SW 1271 (cell line): ENCODE measurements around the gene IL17B.

ENCODE experiments used
- DNase-seq, 2 experiments: peaks; one replicate each; lab custom pipeline; 2025; lab: John Stamatoyannopoulos, UW

Gene IL17B, protein sequence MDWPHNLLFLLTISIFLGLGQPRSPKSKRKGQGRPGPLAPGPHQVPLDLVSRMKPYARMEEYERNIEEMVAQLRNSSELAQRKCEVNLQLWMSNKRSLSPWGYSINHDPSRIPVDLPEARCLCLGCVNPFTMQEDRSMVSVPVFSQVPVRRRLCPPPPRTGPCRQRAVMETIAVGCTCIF

DNA sequence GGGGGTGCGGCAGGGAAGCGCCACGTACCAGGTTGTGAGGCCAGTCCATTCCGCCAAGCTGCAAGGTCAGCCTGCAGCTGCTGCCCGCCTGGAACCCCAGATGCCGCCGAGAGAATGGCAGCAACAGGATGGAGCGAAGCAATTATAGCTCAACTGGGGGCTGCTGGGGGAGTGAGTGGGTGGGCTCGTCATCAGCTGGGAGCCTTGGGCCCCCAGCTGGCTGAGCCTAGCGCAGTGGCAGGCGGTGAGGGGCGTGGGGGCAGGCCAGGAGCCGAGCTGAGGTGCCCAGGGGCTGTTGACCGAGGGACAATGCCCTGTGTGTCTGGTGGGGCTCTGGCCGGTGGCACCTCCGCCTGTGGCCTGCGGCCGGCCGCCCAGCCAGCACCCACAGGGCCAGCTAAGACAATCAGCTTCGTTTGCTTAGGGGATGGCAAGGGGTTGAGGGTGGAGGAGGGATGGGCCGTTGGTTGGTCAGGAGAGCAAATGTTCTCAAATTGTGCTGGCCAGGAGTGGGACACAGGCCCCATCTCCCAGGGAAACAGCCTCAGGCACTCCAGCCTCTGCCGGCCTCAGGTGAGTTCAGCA lies at the start of gene IL17B:
TSS of gene IL17B (minus strand) at position 116 of the 585 bp plus-strand sequence. CDS start at position 49, 67 bp downstream.
- no peak for DNase-seq

DNA sequence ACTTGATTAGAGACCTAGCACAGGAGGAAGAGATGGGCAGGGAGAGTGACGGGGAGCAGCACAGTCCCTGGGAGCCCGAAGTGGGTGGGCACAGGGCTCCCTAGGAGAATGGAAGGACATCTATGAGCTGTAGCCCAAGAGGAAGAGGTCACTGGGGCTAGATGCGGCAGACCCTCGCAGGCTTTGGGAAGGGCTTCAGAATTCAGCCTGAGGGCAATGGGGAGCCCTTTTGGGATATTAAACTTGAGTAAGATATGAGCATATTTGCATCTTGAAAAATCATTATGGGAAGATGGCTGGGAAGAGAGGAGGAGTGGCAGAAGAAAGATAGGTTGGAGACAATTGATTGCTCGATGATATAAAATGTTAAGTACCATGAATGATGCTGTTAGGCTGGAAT lies 48.9 kb upstream of the IL17B start:
- DNase-seq: no peak

DNA sequence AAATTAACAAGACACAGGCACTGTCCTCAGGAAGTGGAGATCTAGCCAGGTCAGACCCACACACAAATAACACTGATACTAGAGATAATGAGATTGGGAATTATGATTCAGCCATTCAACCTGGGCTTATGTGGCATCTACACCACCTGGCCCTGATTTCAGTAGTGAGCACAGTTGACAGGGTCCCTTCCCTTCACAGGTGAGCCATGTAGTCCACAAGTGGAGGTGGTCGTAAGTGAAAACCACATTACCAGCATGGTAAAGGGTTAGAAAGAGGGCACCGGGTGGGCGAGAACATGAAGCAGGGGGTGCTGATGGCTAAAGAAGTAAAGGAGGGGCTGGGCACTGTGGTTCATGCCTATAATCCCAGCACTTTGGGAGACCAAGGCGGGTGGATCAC lies 48.3 kb upstream of the IL17B start:
- DNase-seq: no peak

DNA sequence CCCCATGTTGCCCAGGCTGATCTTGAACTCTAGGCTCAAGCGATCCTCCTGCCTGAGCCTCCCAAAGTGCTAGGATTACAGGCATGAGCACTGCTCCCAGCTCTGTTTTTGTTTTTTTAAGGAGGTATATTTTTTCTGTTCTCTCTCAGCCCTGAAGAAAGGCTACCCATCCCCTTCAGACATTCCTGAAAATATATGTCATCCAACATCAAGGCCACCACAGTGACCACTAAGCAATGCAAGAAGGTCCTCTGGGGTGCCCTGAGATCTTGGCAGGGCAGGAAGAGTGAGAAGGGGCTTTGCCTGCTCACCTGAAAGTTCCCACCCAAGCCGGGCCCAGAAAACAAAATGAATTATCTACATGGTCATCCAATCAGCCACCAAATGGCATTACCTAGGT lies 47.8 kb upstream of the IL17B start:
- no peak for DNase-seq

DNA sequence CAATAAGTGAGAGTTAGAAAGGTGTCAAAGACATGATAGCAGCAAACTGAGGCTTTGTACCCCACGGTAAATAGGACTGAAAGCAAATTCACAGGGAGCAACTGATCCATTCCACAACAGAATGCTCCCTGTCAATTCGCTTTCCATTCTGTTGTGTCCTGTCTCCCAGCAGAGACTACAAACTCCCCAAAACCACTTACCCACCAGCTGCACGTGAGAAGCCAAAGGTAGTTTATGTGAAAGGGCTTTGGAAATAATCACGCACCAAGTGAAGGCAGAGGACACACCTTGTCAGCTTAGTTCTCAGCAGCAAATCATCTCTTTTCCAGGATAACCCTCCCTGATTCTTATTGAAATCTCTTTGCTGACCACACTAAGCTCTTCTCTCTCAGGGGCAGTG lies 46.6 kb upstream of the IL17B start:
- no peak for DNase-seq

DNA sequence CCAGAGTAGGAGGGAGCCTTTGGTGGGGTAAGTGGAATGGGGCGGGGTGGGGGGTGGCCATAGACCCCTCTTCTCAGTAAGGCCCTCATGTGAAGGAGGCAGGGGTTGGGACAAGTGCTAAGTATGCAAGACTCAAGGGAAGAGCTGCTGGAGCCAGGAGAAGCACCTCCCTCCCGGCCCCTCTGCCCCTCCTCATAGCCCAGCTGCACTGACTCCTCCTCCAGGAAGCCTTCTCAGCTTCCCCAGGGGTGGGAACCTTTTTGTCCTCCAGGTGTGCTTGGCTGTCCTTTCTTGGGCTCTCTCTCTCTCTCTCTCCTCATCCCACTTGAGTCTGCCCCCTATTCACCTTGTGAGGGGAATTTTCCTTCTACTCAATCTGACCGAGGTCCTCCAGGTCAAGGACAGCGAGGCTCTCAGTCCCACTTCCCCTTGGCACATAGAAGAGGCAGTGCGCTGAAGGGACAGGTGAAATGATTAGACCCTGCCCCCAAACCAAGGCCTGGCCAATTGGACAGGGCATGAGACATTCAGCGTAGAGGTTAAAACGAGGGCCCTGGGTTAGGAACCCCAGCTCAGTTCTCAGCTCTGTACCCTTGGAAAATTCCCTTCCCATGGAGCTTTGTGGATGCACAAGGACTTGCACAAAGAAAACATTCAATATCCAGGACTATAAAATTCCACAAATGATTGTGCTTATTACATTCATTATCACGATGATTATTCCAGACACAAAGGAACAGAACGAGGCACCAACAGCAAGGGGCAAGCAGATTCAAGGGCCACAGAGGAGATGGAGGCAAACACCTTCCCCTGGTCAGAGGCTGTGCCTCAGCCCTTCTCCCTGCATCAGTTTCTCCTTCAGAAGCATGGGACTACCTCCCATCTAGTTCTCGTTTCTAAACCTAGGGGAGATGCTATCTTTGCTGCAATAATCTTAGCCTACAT lies 45.6 kb upstream of the IL17B start:
- DNase-seq: no peak

DNA sequence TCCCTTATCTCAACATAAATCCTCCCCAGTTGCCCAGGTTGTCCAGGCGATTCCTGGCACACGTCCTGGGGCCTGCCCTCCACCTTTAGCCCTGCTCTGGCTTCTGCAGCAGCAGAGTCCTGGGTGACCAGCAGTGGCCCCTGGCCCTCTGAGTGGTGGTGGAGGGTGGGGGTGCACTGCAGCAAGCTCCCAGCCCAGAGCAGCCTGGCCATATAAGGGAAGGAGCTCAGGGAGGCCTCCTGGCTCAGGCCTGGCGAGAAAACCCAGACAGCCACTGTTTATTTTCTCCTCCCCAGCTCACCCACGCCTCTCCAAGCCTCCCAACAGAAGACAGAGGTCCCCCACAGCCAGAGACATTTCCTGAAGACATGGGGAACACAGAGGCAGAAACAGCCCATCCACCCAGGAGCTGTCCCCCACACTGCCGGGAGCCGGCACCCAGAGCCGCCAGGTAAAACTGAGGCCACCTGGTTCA lies 44.7 kb upstream of the IL17B start:
- DNase-seq: no peak

DNA sequence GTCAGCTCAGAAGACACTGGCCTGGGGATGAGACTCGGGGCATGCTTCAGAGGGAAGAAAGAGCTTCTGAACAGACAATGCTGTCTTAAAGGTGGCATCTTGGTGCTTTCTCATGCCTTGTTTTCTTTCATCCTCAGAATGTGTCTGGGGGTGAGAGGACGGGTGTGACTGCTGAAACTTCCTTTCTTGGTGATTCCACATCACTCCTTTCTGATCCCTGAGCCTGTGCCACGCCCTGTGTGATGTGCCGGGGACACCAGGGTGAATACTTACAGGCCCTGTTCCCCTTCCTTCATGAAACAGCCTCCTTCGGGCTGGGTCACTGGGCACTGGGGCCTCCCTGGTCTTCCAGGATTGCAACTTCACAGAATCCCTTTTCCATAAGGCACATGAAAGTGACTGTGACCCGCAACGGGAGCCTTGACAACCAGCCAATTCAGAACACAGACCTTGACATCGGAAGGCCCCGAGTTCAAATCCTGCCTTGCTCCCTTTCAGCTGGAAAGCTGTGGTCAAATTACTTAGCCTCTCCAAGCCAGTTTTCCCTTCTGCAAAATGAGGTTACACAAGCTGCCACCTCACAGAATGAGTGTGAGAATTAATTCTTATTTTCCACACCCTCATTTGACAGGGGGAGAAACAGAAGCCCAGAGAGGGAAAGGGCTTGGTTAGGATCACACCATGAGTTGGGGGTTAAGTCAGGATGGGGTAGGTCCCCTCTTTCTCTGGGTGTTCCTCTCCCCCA lies 44.1 kb upstream of the IL17B start:
- DNase-seq: no peak

DNA sequence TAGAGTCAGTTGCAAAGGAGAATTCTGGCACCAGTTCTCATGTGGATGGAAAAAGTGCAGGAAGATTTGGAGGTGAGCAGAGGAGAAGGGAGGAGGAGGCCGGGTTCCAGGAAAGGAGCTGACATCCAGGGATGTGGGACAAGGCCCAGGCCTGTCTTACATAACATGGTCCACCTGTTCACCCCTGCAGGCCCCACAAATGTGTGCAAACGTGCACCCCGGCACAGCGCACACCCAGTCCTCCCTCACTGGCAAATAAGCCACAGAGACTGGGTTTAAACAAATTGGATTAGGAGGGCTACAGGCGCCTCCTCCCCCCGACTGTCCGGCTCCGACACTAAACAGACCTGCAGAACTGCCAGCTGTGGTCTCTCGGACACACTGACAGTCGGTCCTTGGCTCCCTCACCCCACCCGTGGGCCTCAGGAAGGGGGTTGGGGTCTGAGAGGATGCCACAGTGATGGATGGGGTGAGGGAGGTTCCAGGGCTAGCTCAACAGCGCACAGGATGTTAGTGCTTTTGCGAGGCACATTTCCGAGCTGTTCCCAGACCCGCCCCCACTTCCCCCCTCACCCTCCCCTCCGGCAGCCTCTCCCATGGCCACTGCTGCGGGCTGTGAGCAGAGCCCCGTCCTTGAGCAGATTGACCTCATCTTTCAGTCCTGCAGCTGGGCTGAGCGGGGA lies 43.4 kb upstream of the IL17B start:
- DNase-seq: no peak

DNA sequence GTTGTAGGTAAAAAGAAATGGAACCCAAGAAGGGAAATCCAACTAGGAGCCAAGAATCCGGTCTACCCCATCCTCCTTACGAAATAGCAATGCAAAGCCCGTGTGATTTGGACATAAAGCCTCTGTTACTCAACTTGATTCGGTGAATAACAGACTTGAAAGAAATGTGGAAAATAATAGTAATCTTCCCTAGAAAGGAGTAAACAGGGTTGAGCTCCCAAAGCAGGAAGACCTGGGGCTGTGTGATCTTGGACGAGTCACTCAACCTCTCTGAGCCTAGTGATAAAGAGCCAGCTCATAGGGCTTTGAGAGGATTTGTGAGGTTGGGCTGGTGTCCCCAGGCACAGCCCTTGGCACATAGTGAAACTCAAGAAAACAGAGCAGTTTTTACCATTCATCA lies 42.7 kb upstream of the IL17B start:
- no peak for DNase-seq

DNA sequence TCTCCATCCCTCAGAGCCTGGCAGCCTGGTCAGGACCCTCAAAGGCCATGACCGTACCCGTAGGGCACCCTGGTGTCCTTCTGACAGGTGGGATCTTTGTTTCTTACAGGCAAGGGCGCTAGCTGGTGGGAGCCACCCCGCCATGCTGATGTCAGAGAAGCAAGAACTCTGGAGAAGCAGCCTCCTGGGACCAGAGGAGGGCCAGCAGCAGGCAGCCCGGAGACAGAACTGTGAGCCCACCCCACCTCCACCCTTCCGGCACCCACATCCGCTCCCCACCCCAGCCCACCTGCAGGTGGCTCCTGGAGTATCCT lies 42.2 kb upstream of the IL17B start:
- no peak for DNase-seq

DNA sequence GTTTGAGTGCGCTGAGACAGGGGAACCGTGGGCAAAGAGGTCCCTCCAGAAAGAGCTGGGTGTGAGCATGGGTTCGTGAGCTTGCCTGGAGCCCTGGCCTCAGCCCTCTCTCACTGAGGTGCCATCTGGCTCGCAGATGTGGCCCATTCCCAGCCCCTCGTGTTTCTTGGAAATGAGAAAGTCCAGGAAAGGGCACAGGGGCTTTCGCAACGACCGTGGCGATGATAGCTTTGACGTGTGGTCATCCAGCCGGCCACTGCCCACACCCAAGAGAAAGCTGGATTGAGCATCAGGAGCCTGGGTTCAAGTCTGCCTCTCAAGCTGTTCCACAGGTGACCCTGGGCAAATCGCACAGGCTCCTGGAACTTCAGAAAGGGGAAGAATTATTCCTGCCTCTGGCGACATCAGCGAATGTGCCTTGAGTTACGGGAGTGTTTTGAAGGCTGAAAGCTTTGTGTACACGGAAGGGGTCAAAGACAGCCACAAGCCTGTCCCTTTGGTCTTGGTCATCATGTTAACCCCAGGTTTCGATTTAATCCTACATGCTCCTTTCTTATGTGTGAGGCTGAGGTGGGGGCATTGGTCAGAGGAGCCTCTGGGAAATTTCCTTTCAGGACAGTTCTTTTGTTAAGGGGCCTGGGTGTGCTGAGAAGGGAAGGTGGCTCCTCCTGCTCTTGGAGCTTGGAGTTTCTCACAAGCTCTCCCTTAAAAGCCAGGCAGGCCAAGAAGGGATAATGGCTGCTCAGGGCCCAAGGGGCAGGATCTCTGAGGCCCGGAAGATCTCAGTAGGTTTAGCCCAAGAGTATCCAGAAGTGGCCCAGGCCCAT lies 41.7 kb upstream of the IL17B start:
- DNase-seq: no peak

DNA sequence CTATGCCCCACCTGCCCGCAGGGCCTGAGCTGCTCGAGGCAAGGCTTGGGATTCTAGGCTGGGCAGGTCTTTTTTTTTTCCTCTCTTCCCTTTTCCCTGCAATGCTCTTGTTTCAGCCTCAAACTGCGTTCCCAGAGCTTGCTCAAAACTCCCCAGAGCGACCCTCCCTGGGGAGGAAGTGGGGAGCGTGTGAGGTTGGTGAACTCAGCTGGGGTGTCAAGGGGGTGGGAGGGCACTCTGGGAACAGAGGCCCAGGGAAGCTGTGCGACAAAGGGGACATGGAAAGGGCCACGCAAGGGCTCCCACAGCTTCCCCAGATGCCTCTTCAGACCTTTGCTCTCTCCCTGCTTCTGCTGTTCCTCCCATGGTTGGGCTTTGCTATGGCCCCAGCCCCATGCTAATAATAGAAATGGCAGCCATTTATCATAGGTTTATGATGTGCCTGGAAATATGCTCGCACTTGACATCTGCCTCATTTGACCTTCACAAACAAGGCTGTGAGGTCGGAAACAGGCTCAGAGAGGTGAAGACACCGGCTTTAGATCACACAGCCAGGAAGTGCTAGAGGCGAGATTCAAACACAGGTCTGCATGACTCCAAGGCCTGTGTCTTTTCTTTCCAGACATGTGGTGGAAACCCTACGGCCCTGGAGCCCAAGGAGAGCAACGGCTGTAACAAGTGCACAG lies 40.9 kb upstream of the IL17B start:
- no peak for DNase-seq

DNA sequence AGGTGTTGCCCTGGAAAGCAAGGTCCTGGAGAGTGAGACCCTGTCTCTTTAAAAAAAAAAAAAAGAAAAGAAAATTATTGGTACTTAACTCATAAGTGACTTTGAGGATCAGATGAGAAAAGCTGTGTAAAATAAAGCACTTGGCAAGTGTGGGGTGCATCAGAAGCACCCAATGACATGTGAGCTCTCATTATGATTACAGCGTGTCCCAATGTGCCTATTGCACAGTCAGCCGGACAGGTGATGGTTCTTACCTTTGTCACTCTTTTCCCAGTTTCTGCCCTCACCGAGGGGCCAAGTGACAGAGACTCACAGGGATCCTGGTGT lies 40.4 kb upstream of the IL17B start:
- no peak for DNase-seq

DNA sequence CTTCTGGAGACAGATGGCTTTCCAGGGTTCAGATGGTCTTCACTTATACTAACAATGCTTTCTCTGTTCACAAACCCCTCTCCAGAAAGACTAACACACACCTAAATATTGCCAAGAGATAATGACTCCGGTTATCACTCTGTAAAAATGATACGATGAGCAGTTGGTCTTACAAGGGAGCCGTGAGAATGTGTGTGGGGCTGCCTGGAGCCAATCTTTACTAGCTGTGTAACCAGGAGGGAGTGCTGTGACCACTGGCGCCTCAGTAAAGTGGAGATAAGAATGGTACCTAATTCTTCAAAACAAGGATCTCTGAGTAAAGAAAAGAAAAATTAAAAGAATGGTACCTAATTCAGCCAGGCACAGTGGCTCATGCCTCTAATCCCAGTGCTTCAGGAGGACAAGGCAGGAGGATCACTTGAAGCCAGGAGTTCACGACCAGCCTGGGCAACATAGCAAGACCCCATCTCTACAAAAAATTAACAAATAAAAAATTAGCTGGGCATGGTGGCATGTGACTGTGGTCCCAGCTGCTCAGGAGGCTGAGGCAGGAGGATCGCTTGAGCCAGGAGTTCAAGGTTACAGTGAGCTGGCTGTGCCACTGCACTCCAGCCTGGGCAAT lies 39.9 kb upstream of the IL17B start:
- DNase-seq: no peak

DNA sequence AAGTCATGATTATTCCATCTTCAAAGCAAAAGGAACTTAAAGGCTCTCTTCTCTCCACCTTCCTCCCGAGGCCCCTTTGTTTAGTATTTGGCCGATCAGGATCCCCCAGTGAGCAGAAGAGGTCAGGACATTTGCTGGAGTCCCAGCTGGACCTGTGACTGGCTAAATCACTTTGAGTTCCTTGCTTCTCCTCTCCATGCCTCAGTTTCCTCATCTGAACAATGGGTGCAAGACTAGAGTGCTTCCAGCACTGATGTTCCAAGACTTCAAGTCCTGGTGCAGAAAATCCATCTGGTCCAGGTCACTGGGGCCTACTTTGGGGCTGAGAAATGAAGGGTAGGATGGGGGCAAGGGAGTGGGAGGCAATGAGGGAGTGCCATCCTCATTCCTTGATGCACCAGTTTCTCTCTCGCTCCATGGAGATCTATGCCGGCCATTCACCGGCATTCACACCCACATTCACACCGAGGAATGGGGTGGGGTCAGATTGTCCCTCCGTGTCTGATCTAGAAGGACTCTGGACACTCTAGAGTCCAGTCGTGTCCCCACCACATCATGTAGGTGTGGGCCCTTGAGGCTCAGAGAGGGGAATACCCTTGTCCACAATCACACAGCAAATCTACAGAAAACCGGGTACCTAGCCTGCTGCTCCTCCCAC lies 38.7 kb upstream of the IL17B start:
- no peak for DNase-seq

DNA sequence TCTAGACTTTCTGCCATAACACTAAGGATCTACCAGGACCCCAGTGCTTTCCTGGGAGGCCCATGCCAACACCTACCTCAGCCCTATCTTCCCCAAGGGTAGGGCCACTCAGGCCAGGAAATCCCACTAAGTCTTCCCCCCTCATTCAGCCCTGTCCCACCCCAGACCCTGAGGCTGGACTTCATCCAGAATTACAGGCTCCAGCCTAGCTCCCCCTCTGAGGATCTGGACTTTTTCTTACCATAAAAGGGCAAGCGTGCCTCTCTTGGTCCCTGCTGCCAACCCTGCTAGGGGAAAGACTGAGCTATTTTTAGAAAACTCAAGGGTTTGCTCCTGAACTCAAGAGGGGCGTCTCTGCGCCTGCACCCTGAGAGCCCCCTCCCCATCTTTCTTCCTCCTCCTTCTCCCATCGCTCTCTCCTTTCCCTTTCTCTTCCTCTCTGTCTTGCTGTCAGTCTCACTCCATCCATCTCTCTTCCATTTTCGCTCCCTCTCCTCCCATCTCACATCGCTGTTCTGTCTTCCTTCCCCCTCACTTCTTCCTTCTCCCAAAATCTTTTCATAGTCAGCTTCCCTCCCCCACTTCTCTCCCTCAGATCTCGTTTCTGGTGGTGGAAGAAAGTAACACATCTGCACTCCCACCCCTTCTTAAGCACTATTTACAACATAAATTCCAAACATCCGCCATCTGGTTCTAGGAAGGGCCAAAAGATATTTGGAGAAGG lies 38.1 kb upstream of the IL17B start:
- no peak for DNase-seq

DNA sequence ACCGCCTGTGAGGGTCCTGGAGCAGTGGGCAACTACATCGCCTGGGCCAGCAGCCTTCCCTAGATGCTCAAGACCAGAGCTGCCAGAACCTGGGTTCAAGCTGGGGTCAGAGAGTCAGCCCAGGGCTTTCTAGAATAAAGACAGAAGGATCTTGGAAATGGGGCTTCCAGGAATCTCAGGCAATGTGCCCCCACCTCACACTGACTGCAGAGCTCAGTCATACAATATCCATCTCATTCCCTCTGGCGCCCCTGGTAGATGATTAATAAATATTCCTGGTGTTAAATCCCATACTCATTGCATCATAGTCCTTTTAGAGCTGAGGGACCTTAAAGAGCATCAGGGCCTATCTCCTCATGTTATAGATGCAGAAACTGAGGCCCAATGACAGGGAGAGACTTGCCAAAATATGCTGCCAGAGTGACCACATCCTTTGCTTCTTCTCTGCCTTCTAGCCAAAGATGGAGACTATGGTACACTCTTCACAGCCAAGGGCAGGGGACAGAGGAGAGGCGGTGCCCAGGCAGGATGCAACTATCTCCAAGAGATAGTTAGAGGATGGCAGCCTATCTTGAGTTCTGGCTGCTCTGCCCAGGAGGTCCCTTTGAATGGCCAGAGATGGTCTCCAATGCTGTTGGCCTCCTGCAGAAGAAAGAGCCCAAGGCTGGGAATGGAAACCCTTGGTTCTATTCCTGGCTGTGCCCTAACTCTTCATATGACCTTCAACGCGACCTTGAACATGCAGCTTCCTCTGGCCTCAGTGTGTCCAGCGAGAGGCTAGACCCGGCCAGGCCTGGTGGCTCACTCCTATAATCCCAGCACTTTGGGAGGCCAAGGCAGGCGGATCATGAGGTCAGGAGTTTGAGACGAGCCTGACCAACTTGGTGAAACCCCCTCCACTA lies 36.2 kb upstream of the IL17B start:
- DNase-seq: no peak
